Effector memory CD8-positive, alpha-beta T cell (primary cell): Measurements from ENCODE around the gene TENT5C.

ENCODE experiments used
- ATAC-seq: fragments of 150-1000 bp; cut with Tn5 transposase; replicated peaks from 2 replicates; pipeline ENCODE4 v1.10.0; 2021; ENCODE audit warnings: mild to moderate bottlenecking, moderate library complexity
- DNase-seq, 3 experiments: peaks; one replicate each; pipeline ENCODE4 v3.0.0; 2021
- H3K27ac Mint-ChIP-seq, 2 donors: one replicate each; pipeline ENCODE4 v1.8.0; 2022; ENCODE audit warnings: mild to moderate bottlenecking in 2 of 2, mixed read lengths in 2 of 2, moderate library complexity in 2 of 2
- H3K27me3 Mint-ChIP-seq, 2 donors: one replicate each; pipeline ENCODE4 v1.8.0; 2022; ENCODE audit warnings: mixed read lengths in 2 of 2
- H3K36me3 Mint-ChIP-seq: one replicate; pipeline ENCODE4 v1.8.0; 2022; ENCODE audit warnings: mild to moderate bottlenecking, moderate library complexity, mixed read lengths; ENCODE audit not compliant: insufficient read depth
- H3K4me1 Mint-ChIP-seq, 2 donors: one replicate each; pipeline ENCODE4 v1.8.0; 2022; ENCODE audit warnings: low read depth in 2 of 2, mixed read lengths in 2 of 2
- H3K4me3 Mint-ChIP-seq, 2 donors: one replicate each; pipeline ENCODE4 v1.8.0; 2022; ENCODE audit warnings: mild to moderate bottlenecking in 2 of 2, mixed read lengths in 2 of 2, moderate library complexity in 2 of 2
- H3K9me3 Mint-ChIP-seq, 2 donors: one replicate each; pipeline ENCODE4 v1.8.0; 2022; ENCODE audit warnings: mixed read lengths in 2 of 2

Gene TENT5C

DNA sequence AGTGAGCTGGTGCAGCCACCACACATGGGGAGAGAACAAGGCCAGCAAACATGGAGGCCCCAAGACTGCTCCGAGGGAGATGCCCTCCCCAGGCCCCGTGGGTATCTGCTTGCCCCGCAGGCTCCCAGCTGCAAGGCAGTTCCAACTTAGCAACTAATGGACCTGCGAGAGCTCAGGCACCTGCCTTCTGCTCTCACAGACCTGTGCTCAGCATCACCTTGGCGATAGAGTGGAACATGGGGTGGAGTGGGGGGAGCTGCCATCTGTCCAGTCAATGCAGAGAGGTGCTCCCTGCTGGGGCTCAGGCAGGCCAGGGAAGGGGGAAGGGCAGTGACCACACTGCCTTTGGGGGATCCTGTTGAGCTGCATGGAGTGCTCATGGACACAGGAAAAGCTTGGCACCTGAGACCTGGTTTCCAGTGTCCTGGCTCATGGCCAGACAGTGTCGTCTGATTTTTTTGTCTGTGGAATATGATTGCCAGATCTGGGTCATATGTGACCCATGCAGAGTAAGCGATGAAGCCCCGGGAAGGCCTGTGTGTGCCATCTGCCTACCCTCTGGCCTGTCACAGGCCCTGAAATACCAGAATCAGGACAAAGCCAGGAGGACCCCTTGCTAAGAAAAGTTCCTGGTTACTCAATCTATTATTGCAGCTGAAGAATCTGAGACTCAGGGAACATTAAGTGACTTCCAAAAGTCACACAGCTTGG lies 39.9 kb upstream of the TENT5C start:
- no peak overlapping the region for H3K4me3 Mint-ChIP-seq
- H3K27me3 Mint-ChIP-seq, result no peaks in the 10 kb centered on the region
- ATAC-seq, result no peak
- no peak for DNase-seq
- peaks cover 3% of the 10 kb centered on the region in 2 donors for H3K4me1 Mint-ChIP-seq
- no peaks in the 10 kb centered on the region for H3K36me3 Mint-ChIP-seq
- no peak overlapping the region for H3K27ac Mint-ChIP-seq
- no peaks in the 10 kb centered on the region for H3K9me3 Mint-ChIP-seq

DNA sequence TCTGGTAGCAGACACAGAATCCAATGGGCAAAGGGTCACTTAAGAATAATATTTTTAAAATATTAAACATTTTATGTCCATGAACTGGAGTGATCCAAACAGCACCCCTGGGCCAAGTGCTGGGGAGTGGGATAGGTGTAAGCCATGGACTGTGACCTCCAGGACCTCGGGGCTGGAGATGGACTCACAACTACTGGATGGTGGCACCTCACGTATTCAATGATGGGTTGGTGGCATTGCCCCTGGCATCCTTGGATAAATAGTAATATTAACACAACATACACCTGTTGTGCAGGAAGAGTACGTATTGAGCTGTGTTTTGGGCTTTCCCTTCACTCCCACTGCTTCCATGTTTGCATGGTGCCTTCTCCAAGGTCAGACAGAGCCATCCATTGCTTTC lies 39.3 kb upstream of the TENT5C start:
- Mint-ChIP-seq H3K36me3 (no peaks in the 10 kb centered on the region), H3K4me3 (no peak overlapping the region), H3K27ac (no peak overlapping the region), H3K9me3 (no peaks in the 10 kb centered on the region), H3K4me1 (peaks cover 5% of the 10 kb centered on the region in 2 donors), H3K27me3 (no peaks in the 10 kb centered on the region)
- no peak for ATAC-seq
- DNase-seq, result no peak

DNA sequence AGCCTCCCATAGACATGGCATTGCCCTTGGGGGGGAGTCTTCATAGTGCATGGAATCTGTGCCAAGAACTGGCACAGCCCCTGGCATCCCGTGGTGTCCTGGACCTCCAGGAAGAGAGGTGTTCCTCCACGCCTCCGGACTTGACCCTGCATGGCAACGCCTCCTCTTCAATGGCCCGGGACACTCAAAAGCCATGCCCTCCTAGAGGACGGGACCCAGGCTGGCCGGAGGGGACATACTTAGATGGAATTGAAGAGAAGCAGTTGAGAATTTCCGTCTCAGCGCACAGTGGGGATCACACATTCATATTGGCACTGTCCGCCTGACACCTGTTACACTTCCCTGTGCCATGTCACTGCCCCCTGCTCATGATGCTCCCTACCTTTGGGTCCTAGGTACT lies 38.4 kb upstream of the TENT5C start:
- H3K27ac Mint-ChIP-seq, result no peak overlapping the region
- DNase-seq, result no peak
- H3K9me3 Mint-ChIP-seq, result no peaks in the 10 kb centered on the region
- no peak for ATAC-seq
- H3K4me1 Mint-ChIP-seq, result peaks cover 7 to 9% of the 10 kb centered on the region in 2 donors
- no peak overlapping the region for H3K4me3 Mint-ChIP-seq
- H3K27me3 Mint-ChIP-seq, result no peaks in the 10 kb centered on the region
- H3K36me3 Mint-ChIP-seq, result no peaks in the 10 kb centered on the region

DNA sequence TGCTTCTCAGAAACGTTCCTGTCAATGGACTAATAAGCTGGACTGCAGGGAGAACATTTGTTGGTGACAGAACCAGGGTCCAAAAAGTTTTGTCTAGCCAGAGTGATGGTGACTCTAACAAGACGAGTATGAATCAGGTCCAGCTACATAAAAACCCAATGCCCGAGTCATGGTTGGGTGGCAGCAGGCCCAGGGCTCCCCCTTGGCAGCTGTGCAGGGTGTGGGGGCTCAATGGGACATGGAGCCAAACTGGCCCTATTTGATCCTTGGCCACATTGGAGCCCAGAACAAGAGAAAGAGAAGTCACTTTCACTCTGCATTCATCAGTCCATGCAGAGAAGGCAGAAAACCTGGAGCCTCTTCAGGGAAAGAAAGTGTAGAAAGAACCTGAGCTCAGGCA lies 37.9 kb upstream of the TENT5C start:
- H3K27me3 Mint-ChIP-seq, result no peaks in the 10 kb centered on the region
- DNase-seq, result no peak
- no peaks in the 10 kb centered on the region for H3K9me3 Mint-ChIP-seq
- H3K27ac Mint-ChIP-seq, result no peak overlapping the region
- peaks cover 12 to 14% of the 10 kb centered on the region in 2 donors for H3K4me1 Mint-ChIP-seq
- no peak overlapping the region for H3K4me3 Mint-ChIP-seq
- H3K36me3 Mint-ChIP-seq, result no peaks in the 10 kb centered on the region
- no peak for ATAC-seq

DNA sequence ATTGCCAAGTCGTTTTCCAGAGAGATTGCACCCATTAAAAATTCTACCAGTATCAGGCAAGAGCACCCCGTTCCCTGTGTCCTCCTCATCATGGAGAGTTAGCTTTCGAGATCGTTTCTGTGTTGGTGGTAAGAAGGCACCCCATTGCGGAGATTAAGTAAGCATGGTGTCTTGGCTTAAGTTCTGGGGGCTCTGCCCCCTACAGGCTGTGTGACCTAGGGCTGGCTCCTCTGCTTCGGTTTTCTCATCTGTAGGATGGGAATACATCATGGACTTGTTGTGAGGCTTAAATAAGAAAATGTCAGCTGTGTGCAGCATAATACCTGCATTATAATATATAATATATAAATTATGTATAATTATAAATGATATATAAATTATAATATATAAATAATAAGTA lies 36.8 kb upstream of the TENT5C start:
- ATAC-seq (no peak), DNase-seq (no peak)
- no peaks in the 10 kb centered on the region for H3K36me3 Mint-ChIP-seq
- H3K4me1 Mint-ChIP-seq, result peaks cover 13% of the 10 kb centered on the region in 2 donors
- H3K27me3 Mint-ChIP-seq, result no peaks in the 10 kb centered on the region
- no peak overlapping the region for H3K27ac Mint-ChIP-seq
- no peak overlapping the region for H3K4me3 Mint-ChIP-seq
- no peaks in the 10 kb centered on the region for H3K9me3 Mint-ChIP-seq

DNA sequence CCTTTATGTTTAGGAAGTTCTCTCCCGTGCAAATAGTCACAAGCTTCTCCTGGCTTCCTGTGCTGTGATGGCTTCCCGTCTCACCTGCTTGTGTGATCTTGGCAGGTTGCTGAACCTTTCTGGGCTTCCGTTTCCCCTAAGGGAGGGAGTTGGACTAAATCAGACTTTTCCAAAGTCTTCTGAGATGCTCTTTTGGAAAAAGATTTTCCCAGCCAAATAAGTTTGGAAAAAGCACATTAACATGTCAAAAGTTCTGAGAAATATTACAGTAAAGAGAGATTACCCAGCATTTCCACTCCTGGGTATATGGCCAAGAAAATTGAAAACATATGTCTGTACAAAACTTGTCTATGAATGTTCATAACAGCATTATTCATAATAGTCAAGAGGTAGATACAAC lies 36.0 kb upstream of the TENT5C start:
- no peak overlapping the region for H3K4me3 Mint-ChIP-seq
- H3K4me1 Mint-ChIP-seq, result peaks cover 13 to 16% of the 10 kb centered on the region in 2 donors
- no peak for DNase-seq
- H3K27me3 Mint-ChIP-seq, result no peaks in the 10 kb centered on the region
- H3K9me3 Mint-ChIP-seq, result no peaks in the 10 kb centered on the region
- no peak overlapping the region for H3K27ac Mint-ChIP-seq
- H3K36me3 Mint-ChIP-seq, result no peaks in the 10 kb centered on the region
- ATAC-seq, result no peak

DNA sequence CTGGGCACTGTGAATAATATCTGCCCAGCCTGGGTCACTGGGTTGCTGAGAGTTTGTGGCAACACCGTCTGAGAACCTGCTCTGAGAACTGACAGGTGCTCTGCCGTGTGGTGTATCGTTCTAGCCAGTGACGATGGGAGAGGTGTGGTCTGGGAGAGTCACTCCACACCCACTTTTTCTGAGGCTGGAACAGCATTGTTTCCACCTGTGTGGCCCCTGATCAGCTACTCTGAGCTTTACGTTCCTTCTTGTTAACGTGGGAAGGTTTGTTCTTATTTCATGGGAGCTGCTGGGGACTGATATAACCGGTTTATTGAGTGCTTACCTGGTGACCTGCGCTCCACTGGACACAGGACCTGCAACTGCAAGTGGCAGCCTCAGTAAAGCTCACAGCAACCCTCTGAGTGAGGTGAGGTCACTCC lies 34.8 kb upstream of the TENT5C start:
- no peaks in the 10 kb centered on the region for H3K9me3 Mint-ChIP-seq
- H3K36me3 Mint-ChIP-seq, result no peaks in the 10 kb centered on the region
- no peak for DNase-seq
- no peak for ATAC-seq
- H3K4me1 Mint-ChIP-seq, result peaks cover 13 to 16% of the 10 kb centered on the region in 2 donors
- H3K27me3 Mint-ChIP-seq, result no peaks in the 10 kb centered on the region
- H3K27ac Mint-ChIP-seq, result no peak overlapping the region
- no peak overlapping the region for H3K4me3 Mint-ChIP-seq

DNA sequence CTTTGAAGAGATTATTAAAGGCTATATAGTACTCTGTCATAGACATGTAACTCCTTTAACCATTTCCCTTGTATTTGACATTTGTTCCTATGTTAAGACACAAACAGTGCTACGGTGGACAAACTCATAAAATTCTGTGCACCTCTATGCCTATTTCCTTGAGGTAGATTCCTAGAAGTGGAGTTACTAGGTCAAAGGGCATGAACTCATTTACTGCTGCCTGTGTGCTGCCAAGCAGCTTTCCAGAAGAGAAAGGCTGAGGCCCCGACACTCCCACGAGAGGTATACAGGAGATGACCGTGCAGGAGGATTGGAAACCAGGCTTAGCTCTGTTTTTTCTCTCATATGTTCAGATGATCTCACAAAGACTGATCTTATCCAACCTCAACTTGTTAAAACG lies 34.4 kb upstream of the TENT5C start:
- Mint-ChIP-seq H3K27me3 (no peaks in the 10 kb centered on the region), H3K36me3 (no peaks in the 10 kb centered on the region), H3K4me1 (peaks cover 13 to 16% of the 10 kb centered on the region in 2 donors), H3K4me3 (no peak overlapping the region), H3K9me3 (no peaks in the 10 kb centered on the region), H3K27ac (peak overlapping the region in 1 of 2 donors; percentile 35)
- DNase-seq, result no peak
- ATAC-seq, result no peak

DNA sequence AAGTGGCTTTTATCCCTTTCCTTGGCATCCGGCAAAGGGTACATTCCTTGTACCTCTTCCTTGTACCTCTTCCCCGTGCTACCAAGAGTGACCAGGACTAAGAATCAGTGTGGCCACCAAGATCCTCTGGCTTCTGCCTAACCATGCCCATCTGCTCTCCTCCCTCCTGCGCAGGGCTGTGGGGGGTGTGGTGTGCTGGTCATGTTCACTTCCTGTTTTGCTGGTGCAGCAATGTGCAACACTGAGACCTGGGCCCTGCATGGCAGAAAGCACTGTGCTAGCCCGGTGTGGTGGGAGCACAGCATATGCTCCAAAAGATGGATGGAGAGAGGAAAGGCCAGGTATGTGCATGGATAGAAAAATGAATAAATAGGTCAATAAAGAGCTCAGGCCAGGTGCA lies 33.3 kb upstream of the TENT5C start:
- ATAC-seq (peak; percentile 95), DNase-seq (peak; percentile 13 to 40 (median 22))
- Mint-ChIP-seq H3K9me3 (no peaks in the 10 kb centered on the region), H3K36me3 (peaks cover 1% of the 10 kb centered on the region), H3K4me1 (peaks cover 13 to 16% of the 10 kb centered on the region in 2 donors), H3K27ac (peak overlapping the region; percentile 1 to 48), H3K27me3 (no peaks in the 10 kb centered on the region), H3K4me3 (peak overlapping the region; percentile 1 to 2)

DNA sequence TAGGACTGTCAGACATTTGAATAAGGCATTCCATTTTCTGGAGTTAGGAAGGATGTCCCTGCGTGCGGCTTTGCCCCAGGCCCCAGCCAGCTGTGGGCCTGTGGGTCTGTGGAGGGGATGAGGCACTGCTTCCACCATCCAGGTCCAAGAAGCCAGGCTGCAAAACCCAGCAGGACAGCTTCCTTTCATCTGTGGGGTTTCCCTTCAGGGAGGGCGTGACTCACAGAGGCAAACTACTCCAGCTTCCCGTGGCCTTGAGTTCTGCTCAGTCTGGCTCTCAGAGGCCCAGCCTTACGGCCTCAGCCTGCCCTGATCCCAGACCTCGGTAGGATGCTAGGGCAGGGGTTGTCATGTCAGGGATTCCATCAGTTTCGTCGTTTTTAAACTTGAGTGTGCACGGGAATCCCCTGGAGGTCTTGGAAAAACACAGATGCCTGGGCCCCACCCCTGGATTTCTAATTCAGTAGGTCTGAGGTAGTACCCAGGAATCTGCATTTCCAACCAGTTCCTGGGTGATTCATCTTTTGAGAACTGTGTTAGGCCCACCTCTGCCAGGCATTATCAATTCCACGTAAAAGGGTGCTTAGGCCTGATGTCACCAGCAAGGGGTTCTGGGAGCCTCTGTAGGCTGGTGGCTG lies 32.3 kb upstream of the TENT5C start:
- H3K4me3 Mint-ChIP-seq, result no peak overlapping the region
- DNase-seq, result no peak

DNA sequence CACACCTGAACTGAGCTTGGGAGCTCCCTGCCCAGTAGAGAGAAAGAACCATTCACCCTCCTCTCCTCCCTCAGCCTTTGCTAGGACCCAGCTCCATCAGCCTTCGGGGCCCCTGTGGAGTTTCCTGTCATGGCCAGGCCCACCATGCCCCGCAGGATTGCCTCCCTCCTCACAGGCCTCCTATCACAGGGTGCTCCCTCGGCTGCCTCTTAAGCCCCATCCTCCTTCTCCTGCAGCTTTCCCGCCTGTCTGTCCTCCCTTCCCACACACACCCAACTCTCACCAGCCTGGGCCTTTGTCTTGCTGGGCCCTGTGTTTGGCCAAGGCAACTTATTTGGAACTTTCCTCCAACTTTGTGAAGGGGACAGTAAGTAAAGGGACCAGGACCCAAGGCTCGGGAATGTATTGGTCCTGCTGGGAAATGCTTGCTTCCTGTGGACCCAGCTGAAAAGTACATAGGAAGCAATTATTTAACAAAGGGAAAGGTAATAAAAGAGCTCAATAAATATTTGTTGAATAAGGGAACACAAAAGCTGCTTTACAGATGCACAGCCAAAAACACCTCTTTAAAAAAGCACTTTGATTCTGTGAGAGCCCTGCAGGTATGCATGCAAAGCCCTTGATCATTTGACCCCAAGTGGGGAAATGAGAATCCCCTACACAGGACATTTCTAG lies 31.6 kb upstream of the TENT5C start:
- H3K27ac Mint-ChIP-seq, result peak overlapping the region; percentile 54 to 59
- peaks cover 3% of the 10 kb centered on the region for H3K36me3 Mint-ChIP-seq
- H3K4me3 Mint-ChIP-seq, result no peak overlapping the region
- DNase-seq (no peak), ATAC-seq (no peak)
- peaks cover 13 to 16% of the 10 kb centered on the region in 2 donors for H3K4me1 Mint-ChIP-seq
- H3K9me3 Mint-ChIP-seq, result no peaks in the 10 kb centered on the region
- H3K27me3 Mint-ChIP-seq, result no peaks in the 10 kb centered on the region

More for the DNA sequence above, 32.3 kb upstream of the TENT5C start:
- no peaks in the 10 kb centered on the region for H3K27me3 Mint-ChIP-seq
- H3K9me3 Mint-ChIP-seq, result no peaks in the 10 kb centered on the region
- no peak for ATAC-seq
- peak overlapping the region in 1 of 2 donors; percentile 54 for H3K27ac Mint-ChIP-seq
- peaks cover 3% of the 10 kb centered on the region for H3K36me3 Mint-ChIP-seq
- peaks cover 13 to 16% of the 10 kb centered on the region in 2 donors for H3K4me1 Mint-ChIP-seq

DNA sequence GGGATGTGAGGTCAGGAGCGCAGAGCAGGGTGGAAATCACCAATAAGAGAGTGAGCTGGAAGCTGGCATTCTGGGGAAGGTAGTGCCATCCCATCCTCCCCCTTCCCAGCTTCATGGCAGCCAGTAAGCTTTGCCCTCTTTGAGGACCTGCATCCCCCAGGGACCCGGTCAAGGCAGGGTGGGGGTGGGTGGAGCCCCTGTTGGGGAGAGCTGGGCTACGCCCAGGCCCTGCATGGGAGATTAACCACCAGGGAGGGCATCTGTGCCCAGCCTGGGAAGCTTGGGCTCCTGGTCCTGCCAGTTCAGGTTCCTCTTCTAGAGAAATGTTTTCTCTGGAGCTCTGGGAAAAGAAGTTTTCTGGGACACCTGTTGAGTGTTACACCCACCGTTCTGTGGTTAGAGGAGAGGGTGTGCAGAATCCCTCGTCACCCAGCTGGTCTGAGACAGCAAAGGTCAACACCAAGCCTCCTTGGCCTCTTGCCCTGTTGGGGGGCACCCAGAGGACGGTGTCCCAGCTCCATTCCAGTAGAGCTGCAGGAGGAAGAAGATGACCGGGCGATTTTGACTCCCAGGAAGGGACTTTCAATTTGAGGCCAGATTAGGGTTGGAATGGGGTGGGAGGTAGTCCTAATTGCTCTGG lies 30.1 kb upstream of the TENT5C start:
- Mint-ChIP-seq H3K4me1 (peaks cover 13 to 15% of the 10 kb centered on the region in 2 donors), H3K9me3 (no peaks in the 10 kb centered on the region), H3K27me3 (no peaks in the 10 kb centered on the region), H3K4me3 (no peak overlapping the region), H3K27ac (peak overlapping the region in 1 of 2 donors; percentile 54), H3K36me3 (peaks cover 3% of the 10 kb centered on the region)
- DNase-seq (no peak), ATAC-seq (no peak)

DNA sequence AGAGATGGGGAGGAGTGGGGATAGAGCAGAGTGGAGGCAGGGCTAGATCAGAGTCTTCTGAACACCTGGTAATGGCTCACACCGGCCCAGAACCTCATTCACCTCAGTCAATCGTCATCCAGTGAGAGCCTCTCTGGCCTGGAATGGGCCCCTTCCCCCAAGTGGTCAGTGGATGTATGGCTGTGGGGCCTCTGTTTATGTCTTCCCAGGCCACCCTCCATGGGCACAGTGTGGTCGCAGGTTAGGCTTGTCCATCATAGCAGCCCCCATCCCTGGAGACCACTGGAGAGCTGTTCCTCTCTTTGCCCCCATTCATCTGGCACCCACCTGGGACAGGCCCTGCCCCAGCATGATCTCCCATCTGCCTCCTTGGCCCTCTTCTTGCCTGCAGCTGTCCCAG lies 29.6 kb upstream of the TENT5C start:
- DNase-seq, result no peak
- Mint-ChIP-seq H3K36me3 (peaks cover 3% of the 10 kb centered on the region), H3K27ac (no peak overlapping the region), H3K4me1 (peaks cover 13 to 15% of the 10 kb centered on the region in 2 donors), H3K4me3 (no peak overlapping the region), H3K27me3 (no peaks in the 10 kb centered on the region), H3K9me3 (no peaks in the 10 kb centered on the region)
- no peak for ATAC-seq
